HG03442 (cell line): ENCODE data around the gene SUFU.

Experiments used
- ATAC-seq: cut with Tn5 transposase; IDR thresholded peaks from one replicate; pipeline ENCODE4 v1.9.1; 2021; ENCODE audit warnings: mild to moderate bottlenecking, moderate library complexity; ENCODE audit not compliant: unreplicated experiment

Gene SUFU

DNA sequence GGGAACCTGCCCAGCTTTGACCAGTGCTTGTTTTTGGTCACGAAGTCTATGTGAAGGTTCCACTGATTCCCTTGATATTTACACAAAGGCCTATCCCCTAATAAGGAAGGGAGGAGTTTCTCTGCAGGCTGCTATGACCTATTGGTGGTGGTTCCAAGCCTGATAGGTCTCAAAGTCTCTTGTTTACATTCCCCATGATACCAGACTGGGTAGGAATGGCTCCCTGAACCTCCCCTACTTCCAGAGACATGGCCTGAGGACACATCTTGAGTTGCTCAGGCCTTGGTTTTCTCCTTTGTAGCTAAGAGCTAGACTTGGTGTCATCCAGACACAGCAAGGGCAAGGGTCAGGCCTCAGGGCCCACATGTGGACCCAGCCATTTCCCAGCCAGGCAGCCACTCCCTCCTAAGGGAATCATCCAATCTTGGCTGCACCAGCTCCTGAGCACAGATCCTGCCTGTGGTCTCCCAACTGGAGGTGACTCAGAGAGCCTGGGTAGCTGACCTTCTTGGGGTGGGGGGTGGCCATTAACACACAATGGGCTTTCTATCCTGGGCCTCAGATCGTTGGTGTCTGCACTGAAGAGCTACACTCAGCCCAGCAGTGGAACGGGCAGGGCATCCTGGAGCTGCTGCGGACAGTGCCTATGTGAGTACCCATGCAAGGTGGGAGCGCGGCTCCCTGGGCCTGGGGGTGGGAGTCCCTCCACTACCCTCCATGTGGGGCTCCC is 89.5 kb downstream of the SUFU start:
- ATAC-seq, result no peak

DNA sequence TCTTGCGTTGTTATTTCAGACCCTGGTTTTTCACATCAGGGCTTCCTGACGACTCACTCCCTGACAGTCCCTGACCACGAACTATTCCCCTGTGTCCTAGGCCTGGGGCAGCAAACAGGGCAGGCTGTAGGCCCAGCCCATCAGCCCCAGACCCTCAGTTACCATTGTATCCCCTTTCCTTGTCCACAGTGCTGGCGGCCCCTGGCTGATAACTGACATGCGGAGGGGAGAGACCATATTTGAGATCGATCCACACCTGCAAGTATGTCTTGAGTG is 90.0 kb downstream of the SUFU start:
- no peak for ATAC-seq

DNA sequence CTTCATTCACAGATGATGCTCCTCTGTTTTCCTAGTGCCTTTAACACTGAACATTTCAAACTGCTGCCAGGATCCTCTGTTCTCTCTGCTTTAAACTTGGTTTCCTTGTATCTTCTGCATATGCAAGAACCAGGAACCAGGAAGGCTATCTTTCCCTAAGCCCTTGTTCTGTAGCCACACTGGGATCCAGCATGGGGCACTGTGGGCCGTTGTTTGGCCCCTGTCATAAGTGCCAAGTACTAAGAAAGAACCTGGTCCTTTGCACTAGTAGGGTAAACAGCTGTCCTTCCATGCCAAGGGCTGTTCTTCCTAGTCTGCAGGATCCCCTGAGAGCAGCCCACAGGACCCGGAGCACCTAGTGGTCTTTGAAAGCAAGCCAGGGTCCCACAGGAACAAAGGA is 91.5 kb downstream of the SUFU start:
- ATAC-seq, result no peak

DNA sequence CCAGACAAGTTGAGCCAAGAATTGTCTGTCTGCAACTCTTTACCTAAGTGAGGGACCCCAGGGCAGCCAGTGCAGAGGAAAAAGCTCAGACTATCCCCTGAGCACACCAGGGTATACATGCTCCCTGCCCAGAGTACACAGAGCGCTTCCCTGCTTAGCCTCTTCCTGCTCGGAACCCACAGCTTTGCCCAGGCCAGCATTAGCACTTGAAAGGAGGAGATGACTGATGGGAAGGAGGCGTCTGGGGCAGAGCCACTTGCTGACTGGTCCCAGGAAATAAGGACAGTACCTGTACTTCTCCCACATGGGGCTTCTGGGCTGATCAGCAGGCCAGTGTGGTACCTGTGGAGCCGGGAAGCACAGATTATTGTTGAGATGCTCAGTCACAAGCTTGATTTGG is 92.1 kb downstream of the SUFU start:
- no peak for ATAC-seq

DNA sequence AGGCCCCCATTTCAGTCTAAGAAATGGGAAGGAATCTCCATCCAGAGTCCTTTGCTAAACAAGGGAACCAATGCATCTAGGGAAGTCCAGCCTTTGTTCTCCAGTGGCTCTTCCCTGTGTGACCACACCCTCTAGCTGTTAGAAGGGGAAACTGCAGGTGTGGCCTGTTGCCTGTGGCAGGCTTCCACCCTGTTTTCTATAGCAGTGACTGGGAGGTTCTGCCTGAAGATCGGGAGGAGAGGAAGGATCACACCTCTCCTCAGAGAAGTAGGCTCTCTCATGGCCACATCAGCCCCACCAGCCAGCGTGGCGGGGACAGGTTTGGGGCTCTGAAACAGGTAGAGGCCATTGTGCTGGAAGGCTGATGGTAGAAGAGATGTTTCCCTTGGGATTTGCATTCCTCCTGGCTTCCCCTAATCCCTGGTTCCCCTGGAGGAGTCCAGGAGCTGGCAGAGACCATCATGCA is 92.8 kb downstream of the SUFU start:
- no peak for ATAC-seq

DNA sequence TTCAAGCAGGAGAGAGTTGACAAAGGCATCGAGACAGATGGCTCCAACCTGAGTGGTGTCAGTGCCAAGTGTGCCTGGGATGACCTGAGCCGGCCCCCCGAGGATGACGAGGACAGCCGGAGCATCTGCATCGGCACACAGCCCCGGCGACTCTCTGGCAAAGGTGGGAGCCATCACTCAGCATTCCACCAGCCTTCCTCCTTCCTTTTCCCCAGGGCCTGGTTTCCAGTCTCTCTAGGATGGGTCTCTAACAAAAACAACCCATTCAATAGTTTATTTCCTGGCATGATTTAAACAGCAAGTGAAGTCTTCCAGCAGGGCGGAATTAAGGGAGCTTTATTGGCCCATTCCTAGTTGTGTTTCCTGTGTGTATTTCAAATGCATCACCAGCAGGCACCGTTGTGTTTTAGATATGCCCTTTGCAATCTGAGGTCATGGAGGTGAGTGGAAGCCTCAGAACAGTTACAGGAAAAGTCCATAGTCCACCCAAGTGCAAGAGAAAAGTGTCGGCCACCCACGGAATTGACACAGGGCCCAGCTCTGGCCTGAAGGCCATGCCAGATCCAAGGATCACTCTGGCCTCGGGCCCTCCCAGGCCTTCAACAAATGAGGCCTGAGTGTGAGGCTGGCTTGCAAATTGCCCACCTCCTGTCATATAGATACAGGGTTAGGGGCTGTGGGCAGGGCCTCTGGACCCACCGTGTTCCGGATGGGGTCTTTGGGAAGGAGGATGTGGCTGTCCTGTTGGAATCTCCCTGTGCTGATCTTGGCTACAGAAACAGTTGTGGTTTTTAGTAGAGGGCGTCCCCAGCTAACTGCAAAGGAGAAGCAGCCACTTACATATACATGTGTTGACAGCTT is 93.6 kb downstream of the SUFU start:
- no peak for ATAC-seq

DNA sequence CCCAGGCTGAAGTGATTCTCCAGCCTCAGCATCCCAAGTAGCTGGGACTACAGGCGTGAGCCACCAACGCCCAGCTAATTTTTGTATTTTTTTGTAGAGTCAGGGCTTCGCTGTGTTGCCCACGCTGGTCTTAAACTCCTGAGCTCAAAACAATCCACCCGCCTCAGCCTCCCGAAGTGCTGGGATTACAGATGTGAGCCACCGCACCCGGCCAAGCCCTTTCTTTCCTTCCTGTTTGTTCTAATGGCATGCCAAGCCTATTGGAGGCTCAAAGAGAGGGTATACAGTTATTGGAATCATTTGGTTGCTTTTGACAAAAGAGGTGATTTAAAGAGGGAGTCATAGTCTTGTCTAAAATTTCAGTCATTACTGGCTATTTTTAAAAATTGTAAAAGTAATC is 94.5 kb downstream of the SUFU start:
- no peak for ATAC-seq

DNA sequence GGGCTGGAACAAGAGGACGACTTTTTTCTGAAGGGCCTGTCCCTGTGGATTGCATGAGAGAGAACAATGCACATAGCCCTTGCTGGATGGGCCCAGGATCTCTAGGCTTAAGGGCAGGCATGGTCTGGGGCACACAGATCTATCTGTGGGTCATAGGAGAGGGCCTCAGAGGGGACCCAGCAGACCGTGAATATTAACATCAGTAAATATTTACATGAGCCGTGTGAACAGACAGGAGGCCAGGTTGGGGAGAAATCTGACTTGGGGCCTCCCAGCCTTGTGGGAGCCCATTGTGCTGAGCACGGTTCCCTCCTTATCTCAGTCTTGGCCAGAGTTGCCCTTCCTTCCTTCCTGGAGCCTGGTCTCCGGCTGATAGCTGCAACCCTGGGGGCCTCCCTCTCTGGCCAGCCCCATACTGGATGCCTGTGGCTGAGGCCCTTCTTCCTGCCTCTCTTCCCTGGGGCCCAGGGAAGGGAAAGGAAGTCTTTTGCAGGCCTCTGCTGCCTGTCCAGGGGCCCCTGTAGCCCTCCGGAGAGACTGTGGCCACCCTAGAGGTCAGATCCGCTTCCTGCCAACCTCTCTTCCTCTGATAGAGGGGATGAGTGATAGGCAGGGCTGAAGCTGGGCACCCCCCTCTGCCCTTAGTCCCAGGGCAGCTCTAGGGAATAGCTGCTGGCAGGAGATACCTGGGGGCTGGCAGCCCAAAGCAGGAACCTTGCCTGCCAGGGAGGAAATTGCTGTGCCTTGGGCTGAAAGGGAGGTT is 96.0 kb downstream of the SUFU start:
- no peak for ATAC-seq

DNA sequence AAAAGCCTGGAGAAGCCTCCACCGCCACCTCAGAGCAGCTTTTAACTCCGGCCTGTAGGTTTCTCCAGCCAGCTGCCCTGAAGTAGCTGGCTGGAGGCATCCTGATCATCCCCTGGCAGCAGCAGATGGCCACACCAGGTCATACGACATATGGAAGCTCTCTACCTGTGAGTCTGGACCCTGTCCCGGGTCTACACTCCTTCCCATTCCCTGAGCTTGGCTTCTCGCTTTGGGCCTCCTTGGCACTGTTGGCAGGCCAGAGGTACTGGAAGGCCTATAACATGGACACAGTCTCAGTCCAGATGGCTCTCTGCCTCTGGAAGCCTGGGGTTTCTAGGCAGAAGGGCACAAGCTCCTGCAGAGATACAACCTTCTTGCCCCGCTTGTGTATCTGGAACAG is 97.0 kb downstream of the SUFU start:
- no peak for ATAC-seq

DNA sequence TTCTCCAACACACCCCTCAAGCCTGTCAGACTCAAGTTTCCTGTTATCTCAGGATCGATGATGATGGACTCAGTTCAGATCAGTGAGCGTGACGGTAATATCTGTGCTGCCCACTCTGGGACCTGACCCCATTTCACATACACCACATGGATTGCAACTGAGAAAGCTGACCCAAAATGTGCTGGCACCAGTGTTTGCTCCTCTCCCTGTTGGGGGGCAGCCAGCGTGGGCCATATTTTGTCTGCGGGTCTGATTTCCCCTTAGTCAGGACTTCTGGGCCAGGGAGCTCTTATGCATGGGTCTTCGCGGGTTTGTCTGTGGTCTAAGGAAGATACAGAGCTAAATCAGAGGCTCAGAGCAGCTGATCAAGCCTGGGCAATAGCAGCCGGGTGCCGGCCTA is 97.9 kb downstream of the SUFU start:
- ATAC-seq, result no peak

DNA sequence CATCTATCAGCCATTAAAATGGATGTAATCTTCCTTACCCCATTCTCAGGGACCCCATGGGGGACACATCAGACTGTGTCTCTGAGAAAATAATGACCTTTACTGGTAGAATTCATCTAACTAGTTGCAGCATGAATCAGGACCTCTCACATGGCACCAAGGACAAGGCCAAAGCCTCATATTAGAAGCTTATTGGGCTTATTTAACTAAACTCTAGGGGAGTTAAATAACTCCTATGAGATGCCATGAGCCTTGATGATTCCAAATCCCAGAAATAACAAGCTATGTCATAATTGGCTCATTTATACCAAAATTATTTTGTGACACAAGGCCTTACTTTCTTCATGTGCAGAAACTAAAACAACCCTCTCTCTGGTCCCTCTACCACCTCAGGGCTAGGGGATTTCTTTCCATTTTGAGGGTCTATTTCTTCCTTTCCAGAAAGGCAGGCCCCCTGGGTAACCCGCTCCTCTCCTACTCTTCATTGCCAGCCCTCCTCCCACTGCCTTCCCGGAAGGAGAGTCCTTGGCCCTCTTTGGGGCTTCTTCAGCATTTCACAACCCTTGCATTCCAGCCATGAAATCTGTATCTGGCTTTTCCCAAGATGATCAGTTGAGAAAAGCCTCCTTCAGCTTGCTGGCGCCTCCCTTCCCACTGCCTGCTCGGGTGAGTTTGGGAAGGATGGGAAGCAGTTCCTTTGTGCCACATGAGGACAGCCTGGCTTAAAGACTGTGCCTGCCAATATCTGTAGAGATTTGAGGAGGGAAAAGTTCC is 98.7 kb downstream of the SUFU start:
- no peak for ATAC-seq

DNA sequence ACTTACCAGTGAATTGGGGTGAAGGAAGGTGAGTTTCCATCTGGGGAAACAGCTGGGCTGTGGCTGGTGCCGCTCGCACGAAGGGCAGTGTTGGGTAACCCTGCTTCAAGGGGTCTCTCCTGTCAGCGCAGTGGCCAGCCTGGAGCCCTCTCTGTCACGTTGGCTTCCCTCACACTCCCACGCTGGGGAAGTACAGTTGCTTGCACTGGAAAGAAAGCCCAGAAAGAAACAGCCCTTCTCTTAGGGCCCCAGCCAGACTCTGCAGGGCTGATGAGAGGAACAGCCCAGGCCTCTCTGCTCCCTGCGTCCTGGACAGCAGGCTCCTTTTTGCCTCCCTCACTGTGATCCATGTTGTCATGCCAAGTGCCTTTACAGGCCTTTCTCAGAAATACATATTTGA is 100.2 kb downstream of the SUFU start:
- no peak for ATAC-seq

DNA sequence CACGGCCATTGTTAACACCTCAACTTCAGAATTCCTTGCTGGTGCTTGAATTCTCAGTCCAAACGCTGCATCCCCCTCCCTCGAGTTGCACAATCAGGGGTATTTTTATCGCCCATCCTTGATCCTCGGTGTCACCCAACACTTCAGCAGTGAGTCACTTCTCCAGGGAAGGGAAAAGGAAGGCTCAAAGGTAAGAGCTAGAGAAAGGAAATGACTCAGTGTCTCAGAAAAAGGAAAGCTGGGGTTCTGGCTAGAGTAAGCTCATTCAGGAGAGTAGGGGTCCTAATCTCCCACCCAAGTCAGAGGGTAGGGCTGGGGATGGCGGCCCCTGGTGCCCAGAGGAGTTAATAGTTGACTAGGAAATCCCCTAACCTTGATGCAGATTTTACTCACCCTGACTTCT is 100.7 kb downstream of the SUFU start:
- no peak for ATAC-seq

DNA sequence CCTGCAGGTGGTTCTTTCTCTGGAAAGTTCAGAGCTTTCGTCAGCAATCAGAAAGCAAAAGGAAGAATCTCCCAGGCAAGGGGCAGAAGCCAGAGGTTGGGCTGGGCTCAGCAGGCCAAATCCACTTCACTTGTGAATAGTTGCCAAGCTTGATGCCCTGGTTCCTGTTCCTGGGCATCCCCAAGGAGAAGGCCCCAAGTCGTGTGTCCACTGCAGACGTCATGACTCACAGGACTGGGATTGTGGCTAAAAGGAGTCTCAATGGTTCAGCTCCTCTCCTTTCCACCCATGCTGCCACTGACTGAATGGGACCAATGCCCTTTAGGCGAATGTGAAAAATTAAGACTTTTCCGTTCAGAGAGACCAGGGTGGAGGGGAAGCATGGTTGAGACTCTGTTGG is 101.9 kb downstream of the SUFU start:
- no peak for ATAC-seq

DNA sequence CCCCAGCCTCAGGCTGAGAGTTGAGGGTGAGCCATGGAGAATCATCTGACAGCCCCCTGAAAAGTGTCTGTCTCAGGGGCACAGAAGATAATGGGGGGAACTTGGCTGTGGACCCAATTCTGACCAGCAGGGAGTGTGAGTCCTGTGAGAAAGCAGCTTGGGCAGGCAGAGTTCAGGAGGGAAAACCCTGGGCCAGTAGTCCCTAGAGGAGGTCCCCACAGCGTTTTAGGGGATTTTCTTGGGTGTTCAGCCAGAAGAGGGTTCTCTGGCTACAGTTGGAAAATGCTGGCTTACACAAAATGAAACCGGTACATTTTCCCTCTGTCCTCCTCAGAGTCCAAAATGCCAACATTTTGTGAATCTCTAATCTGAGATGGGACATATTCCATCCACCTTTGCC is 104.7 kb downstream of the SUFU start:
- ATAC-seq, result no peak

DNA sequence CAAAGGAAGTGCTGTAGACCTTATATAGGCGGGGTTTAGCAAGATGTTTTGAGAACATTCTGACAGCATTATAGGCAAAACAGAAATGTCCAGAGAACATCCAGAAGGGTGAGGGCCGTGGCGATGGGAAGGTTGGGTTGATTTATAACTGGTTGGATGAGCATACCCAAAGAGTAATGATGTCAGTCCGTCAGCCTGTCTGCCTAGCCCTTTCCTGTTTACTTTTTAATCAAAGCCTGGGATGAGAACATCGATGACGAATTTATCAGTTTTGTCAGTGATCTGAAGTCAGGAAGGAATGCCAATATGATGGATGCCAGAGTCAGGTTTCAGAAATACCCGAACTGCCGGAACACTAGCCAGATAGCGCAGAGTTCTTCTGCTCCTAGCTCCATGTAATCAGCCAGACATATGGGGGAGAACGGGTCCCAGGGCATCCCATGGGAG is 106.7 kb downstream of the SUFU start:
- no peak for ATAC-seq

DNA sequence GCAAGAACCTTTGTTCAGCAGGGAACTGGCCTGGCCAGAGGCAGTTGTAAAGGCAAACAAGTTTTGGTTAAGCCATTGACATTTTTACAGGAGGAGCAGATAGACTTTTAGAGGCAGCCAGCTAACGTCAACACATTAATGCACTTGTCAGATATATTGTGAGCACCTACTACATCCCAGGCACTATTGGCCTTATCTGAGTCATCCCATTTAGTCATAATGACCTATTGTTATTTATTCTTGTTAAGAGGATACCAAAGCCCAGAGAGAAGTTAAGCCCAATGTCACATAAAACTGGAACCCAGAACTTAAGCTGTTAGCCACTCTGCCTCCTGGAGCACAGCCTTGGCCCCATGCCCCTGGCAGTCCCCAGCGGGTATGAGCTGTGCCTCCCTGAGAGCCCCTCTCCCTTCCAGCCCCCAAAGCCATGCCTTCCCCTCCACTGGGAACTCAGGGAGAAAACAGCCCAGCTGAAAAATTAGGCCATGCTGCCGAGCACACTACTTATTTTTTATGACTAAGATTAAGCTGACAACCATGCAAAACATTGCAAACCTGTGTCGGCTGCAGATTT is 107.8 kb downstream of the SUFU start:
- ATAC-seq, result no peak

DNA sequence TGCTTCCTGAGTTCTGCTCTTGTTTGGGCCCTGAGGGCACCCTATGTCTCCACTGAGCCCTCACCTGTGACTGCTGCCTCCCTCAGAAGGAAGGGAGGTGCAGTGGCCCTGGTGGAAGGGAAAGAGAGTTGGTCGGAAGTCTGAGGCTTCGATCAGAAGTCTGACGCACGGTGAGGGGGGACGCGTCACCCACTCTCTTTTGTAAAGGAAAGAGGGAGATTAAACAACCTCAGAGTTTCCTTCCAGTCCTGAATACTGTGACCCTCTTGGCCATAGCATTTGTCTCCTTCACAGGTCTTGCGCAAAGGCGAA is 109.1 kb downstream of the SUFU start:
- no peak for ATAC-seq

DNA sequence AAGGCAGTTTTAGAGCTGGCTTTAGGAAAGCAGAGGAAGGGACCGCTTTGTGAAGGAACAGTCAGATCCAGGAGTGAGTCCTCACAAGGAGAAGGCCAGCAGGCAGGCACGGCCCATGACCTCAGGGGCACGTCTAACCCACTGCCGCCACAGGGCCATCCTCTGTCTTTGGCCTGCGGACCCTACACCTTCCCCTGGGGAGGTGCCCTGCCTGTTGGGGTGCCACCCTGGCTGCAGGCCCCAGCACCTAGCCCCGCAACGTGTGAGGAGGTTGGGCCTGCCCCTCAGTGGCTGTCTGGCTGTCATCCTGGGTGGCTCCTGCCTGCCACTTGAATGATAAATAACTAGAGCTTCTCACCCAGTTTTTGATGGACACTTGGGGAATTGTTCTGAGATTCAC is 109.5 kb downstream of the SUFU start:
- ATAC-seq, result no peak

DNA sequence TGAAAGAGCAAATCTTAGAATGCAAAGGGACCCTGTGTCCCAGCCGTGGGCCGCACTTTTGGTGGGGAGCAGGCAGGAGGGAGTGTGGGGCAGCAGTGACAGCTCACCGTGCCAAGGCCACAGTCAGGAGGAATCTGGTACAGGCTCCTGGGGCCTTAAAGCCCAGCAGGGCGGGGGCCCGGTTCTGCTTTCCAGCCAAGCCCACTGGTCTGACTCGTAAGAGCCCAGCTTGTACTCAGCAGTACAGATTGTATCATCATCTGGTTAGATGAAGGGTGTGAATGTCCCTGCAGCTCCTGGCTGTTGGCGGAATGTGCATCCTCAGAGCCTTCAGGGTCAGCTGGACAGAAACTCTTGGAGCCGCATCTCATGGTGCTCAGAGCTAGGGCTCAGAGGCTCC is 110.0 kb downstream of the SUFU start:
- ATAC-seq, result no peak

DNA sequence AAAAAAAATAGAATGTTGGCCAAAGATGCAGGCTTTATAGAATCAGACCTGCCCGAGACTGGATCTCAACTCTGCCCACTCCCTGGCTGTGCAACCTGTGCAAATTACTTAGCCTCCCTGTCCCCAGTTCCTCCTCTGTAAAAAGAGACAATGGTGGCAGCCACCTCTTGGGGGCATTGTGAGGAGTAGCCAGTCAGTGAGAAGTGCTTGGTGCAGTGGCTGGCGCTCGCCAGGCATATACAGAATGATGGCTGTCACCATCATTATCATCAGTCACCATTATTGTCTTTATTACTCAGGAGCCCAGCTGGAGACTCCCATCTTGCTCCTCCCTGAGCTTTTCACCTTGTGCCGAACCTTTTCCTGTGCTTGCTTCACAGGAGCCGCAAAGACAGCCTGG is 111.1 kb downstream of the SUFU start:
- no peak for ATAC-seq
